GM21526 (cell line): ENCODE results near the gene PSMB9.

ENCODE experiments used
- ATAC-seq: cut with Tn5 transposase; IDR thresholded peaks from one replicate; pipeline ENCODE4 v1.9.1; 2021; ENCODE audit warnings: moderate library complexity; ENCODE audit not compliant: unreplicated experiment, low FRiP score

The PSMB9 gene

DNA sequence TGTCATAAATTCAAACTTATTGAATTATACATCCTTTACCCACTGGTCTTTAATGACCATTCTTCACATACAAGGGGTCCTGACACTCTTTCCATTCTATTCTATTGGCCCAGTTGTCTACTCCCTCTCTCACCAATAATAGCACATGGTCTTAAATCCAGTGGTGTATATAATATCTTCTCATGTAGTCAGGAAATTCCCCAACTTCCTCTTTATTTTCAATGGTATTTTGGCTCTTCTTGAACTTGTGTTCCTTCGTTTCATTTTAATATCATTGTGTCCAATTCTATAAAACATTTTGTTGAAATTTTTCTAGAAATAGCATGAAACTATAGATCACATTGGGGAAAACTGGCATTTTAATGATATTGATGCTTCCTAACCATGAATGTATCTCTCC lies 36.8 kb downstream of the PSMB9 start:
- ATAC-seq: no peak

- peak; percentile 88 for ATAC-seq
Measured at GRCh38 chr6:32894085-32895005, 40.4 kb downstream of the PSMB9 start.

- peak; percentile 14 for ATAC-seq
Measured at GRCh38 chr6:32895006-32895345, 41.0 kb downstream of the PSMB9 start.

DNA sequence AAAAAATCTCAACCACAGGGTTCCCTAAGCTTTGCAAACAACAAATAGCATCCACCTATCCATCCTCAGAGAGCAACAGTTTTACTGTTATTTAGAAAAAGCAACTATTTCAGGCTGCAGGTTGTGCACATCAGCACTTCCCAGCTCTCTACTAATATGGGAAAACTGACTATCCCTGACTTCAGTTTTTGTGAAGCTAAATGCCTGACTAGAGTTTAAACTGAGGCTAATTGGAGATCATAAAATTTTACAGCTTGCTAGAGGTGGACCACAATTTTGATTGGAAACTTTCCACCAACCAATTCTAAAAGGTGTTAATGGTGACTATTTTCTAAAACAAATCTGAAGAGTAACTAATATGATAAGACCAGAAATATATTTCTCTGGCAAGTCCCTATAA lies 50.0 kb downstream of the PSMB9 start:
- no peak for ATAC-seq

- ATAC-seq: no peak
Measured at GRCh38 chr6:32905078-32905477, 51.1 kb downstream of the PSMB9 start.

- no peak for ATAC-seq
Measured at GRCh38 chr6:32906539-32906938, 52.5 kb downstream of the PSMB9 start.

DNA sequence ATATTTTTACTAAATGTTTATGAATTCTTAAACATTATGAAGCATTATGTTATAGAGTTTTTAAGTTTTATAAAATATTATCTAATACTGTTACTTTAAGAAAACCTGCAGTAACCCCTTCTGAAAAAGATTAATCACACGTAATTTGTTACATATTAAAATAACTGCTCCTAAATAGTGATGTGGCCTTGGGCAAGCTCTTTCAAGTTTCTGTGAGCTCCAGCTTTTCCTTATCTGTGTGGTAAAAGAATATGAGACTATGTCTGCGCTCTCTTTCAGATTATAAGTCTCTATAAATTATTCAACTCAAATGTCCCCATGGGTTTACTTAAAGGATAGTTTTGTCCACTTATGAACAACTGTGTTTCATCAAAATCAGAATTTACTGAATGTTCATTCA lies 54.9 kb downstream of the PSMB9 start:
- no peak for ATAC-seq
